Nephron progenitor cell (in vitro differentiated cells): ENCODE measurements around the gene ARPC2.
A peak's percentile ranks its signal among the peaks of the same experiment; 100 is the strongest.

Experiments used
- DNase-seq: peaks from one replicate; pipeline ENCODE4 v3.0.0; 2021
- H3K27ac Mint-ChIP-seq: 2 replicates; pipeline ENCODE4 v1.8.0; 2021; ENCODE audit warnings: mild to moderate bottlenecking, moderate library complexity, mixed read lengths
- H3K27me3 Mint-ChIP-seq: 2 replicates; pipeline ENCODE4 v1.8.0; 2021; ENCODE audit warnings: mild to moderate bottlenecking, low read depth, mixed read lengths; ENCODE audit not compliant: poor library complexity
- H3K36me3 Mint-ChIP-seq: 2 replicates; pipeline ENCODE4 v1.8.0; 2021; ENCODE audit warnings: low read depth, mixed read lengths
- H3K4me1 Mint-ChIP-seq: 2 replicates; pipeline ENCODE4 v1.8.0; 2021; ENCODE audit warnings: mixed read lengths
- H3K4me3 Mint-ChIP-seq: 2 replicates; pipeline ENCODE4 v1.8.0; 2021; ENCODE audit warnings: mild to moderate bottlenecking, moderate library complexity, mixed read lengths
- H3K9me3 Mint-ChIP-seq: 2 replicates; pipeline ENCODE4 v1.8.0; 2021; ENCODE audit warnings: mild to moderate bottlenecking, moderate library complexity, mixed read lengths
- TF ChIP-seq, protein P1 (sequence below): fragments of 200-600 bp; sonication (generic); IDR thresholded peaks from 2 replicates; pipeline ENCODE4 v1.5.0; 2021; ENCODE audit warnings: antibody characterized with exemption

ARPC2 gene

DNA sequence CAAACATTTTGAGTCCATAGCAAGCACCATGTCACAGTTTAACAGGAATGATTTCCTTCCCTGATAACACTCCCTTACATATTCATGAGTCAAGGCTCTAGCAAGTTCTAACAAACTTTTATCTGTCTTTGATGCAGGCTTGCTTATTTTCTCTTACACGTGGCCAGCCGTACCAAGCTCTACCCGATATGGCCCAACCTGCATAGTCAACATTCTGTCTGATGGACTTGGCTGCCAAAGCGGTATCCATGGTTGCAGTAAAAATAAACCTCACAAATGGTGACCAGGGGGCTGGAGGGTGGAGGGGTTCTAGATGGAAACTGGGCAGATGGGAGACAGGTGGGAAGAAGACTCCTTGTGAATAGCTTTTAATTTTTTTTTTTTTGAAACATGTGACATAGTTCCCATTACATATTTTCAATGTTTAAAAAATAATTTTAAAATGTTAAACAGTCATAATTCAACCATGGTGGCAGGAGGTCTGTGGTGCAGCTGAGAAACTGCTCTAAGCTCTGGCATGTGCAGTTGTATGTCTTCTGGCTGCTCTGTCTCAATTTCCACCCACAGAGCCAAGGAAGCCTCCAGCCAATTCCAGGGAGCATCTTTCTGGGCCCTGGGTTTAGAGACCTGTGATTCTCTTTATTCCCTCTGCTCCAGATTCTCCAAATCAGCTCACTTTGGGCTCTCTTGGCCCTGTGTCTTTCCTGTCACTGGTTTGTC lies 29.5 kb upstream of the ARPC2 start:
- Mint-ChIP-seq H3K27me3 (peaks cover 22% of the 10 kb centered on the region), H3K4me3 (no peak overlapping the region), H3K4me1 (peaks cover 5% of the 10 kb centered on the region), H3K36me3 (no peaks in the 10 kb centered on the region), H3K9me3 (no peaks in the 10 kb centered on the region), H3K27ac (peak overlapping the region; percentile 31)
- DNase-seq: no peak
- TF ChIP-seq, protein P1, sequence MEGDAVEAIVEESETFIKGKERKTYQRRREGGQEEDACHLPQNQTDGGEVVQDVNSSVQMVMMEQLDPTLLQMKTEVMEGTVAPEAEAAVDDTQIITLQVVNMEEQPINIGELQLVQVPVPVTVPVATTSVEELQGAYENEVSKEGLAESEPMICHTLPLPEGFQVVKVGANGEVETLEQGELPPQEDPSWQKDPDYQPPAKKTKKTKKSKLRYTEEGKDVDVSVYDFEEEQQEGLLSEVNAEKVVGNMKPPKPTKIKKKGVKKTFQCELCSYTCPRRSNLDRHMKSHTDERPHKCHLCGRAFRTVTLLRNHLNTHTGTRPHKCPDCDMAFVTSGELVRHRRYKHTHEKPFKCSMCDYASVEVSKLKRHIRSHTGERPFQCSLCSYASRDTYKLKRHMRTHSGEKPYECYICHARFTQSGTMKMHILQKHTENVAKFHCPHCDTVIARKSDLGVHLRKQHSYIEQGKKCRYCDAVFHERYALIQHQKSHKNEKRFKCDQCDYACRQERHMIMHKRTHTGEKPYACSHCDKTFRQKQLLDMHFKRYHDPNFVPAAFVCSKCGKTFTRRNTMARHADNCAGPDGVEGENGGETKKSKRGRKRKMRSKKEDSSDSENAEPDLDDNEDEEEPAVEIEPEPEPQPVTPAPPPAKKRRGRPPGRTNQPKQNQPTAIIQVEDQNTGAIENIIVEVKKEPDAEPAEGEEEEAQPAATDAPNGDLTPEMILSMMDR: no peak

DNA sequence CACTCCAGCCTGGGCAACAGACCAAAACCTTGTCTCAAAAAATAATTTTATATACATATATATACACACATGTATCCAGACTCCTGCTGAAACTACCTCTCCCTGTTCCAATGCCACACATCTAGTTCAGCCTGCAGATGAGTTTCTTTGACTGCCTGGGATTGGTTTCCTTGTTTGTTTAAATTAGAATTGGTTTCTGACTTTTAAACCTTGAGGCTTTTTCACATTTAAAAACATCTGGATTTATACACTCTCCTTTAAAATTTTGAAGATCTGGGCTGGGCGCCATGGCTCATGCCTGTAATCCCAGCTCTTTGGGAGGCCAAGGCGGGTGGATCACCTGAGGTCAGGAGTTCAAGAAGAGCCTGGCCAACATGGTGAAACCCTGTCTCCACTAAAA lies 28.5 kb upstream of the ARPC2 start:
- no peaks in the 10 kb centered on the region for H3K9me3 Mint-ChIP-seq
- TF ChIP-seq, protein P1: no peak
- H3K27ac Mint-ChIP-seq: no peak overlapping the region
- H3K4me3 Mint-ChIP-seq: no peak overlapping the region
- H3K4me1 Mint-ChIP-seq: peaks cover 5% of the 10 kb centered on the region
- no peaks in the 10 kb centered on the region for H3K36me3 Mint-ChIP-seq
- no peak for DNase-seq
- peaks cover 22% of the 10 kb centered on the region for H3K27me3 Mint-ChIP-seq

DNA sequence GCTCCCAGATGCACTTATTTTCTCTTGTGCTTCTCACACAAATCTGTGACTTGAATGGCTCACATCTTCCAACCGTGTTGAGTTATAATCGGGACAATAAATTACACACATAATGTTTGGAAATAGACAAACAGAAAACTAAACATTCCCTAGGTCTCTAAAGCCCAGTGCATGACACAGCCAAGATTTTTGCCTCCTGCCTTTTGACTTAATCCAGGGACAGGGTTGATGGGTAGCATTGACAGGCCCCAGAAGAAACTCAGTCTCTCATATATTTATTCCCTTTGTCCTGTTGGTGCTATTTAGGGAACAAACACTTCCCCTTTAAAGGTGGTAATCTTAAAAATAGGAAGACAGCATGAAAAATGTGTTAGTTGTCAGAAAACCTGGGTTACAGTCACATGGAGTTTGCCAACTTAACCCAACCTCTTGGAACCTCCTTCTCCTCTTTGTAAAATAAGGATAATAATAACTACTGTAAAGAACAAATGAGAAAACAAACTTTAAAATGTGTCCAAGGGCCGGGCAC lies 24.0 kb upstream of the ARPC2 start:
- peaks cover 29% of the 10 kb centered on the region for H3K27me3 Mint-ChIP-seq
- H3K36me3 Mint-ChIP-seq: no peaks in the 10 kb centered on the region
- no peaks in the 10 kb centered on the region for H3K9me3 Mint-ChIP-seq
- DNase-seq: no peak
- no peak overlapping the region for H3K27ac Mint-ChIP-seq
- no peaks in the 10 kb centered on the region for H3K4me1 Mint-ChIP-seq
- no peak overlapping the region for H3K4me3 Mint-ChIP-seq
- TF ChIP-seq, protein P1: no peak

DNA sequence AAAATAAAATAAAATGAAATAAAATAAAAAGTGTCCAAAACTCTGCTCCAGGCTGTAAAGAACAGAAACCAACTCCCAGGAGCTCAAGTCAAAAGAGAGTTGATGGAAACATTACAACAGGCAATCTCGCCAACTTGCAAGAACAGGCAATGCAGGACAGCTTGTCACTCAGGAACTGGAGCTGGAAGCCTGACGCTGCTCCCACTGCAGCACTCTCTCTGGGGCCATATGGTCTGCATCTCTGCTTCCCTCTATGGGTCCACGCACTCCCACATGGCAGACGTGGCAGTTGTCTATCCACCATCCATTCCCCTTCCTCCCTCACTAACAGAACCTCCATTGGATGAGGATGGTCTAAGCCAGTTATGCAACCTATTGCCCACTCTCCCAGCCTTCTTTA lies 23.3 kb upstream of the ARPC2 start:
- Mint-ChIP-seq H3K4me3 (no peak overlapping the region), H3K27ac (no peak overlapping the region), H3K4me1 (no peaks in the 10 kb centered on the region), H3K9me3 (no peaks in the 10 kb centered on the region), H3K36me3 (no peaks in the 10 kb centered on the region), H3K27me3 (peaks cover 33% of the 10 kb centered on the region)
- no peak for DNase-seq
- TF ChIP-seq, protein P1: no peak

DNA sequence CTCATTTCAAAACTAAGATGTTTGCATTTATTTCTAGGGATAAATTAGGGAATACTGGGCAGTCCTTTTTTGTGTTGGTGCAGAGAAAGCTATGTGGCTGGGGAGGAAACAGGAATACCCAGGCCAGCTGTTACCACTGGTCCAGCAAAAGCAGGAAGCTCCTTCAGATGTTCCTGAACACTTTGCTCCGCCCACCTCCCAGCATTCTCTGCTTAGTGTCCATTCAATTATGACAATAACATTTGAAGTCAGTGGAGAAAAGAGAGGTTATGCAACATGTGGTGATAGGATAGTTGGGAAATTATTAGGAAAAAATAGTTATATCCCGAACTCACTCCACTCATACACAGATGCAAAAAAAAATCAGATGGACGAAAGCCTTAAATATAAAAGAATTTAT lies 22.1 kb upstream of the ARPC2 start:
- Mint-ChIP-seq H3K27me3 (peaks cover 33% of the 10 kb centered on the region), H3K9me3 (no peaks in the 10 kb centered on the region), H3K36me3 (no peaks in the 10 kb centered on the region), H3K27ac (no peak overlapping the region), H3K4me3 (no peak overlapping the region), H3K4me1 (no peaks in the 10 kb centered on the region)
- TF ChIP-seq, protein P1: no peak
- DNase-seq: no peak

DNA sequence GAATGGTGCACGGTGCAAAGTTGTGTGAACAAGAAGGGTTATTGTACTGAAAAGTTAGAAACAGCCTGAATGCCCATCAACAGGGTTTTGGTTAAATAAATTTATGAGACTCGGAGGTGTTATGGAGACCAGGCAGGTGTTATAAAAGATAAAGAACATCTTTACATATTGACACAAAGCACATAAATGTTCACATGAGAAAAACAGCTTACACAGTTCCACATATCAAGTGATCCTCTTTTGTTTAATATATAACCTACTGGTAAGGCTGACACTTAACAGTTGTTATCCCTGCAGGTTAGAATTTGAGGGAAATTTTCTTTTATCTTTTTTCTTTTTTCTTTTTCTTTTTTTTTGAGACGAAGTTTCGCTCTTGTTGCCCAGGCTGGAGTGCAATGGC lies 20.0 kb upstream of the ARPC2 start:
- no peaks in the 10 kb centered on the region for H3K36me3 Mint-ChIP-seq
- H3K9me3 Mint-ChIP-seq: no peaks in the 10 kb centered on the region
- peaks cover 43% of the 10 kb centered on the region for H3K27me3 Mint-ChIP-seq
- DNase-seq: no peak
- H3K27ac Mint-ChIP-seq: no peak overlapping the region
- H3K4me3 Mint-ChIP-seq: no peak overlapping the region
- H3K4me1 Mint-ChIP-seq: no peaks in the 10 kb centered on the region
- TF ChIP-seq, protein P1: no peak
